Tibial nerve (tissue), 4 donors: ENCODE data around the gene ALDH1A3. TPM values are rescaled to one million over a fixed set of nuclear protein-coding genes. Genes with fewer than 3 reads are reported as not detected.

Source experiments
- DNase-seq, 2 donors: peaks; one replicate each; pipeline ENCODE4 v3.0.0-alpha.2; 2019; ENCODE audit warnings: low spot score in 2 of 2
- H3K27ac ChIP-seq, 4 donors: fragments of 200-600 bp; sonication (generic) in 3 of 4; one replicate each; pipeline ENCODE4 v1.5.1; 2017 to 2019; ENCODE audit warnings: mild to moderate bottlenecking in 1 of 4
- H3K27me3 ChIP-seq, 2 donors: fragments of 200-600 bp; sonication (generic) in 1 of 2; one replicate each; pipeline versions ENCODE4 v1.5.1 to v1.6.0; 2017 to 2019
- H3K36me3 ChIP-seq, 3 donors: fragments of 200-600 bp; sonication (generic); one replicate each; pipeline ENCODE4 v1.5.1; 2018 to 2019
- H3K4me1 ChIP-seq, 4 donors: fragments of 200-600 bp; sonication (generic) in 3 of 4; one replicate each; pipeline ENCODE4 v1.5.1; 2017 to 2019
- H3K4me3 ChIP-seq, 4 donors: fragments of 200-600 bp; sonication (generic) in 3 of 4; one replicate each; pipeline ENCODE4 v1.5.1; 2017 to 2019; ENCODE audit warnings: mild to moderate bottlenecking in 1 of 4, moderate library complexity in 1 of 4
- H3K9me3 ChIP-seq, 4 donors: fragments of 200-600 bp; sonication (generic) in 3 of 4; one replicate each; pipeline ENCODE4 v1.5.1; 2017 to 2019
- CTCF ChIP-seq, 5 experiments: fragments of 200-600 bp in 3 of 5; fragments of 450-650 bp in 2 of 5; sonication (generic) in 3 of 5; IDR thresholded peaks; one replicate each; pipeline ENCODE4 v1.5.1; 2016 to 2019; ENCODE audit warnings: antibody characterized with exemption in 5 of 5, mild to moderate bottlenecking in 3 of 5, moderate library complexity in 2 of 5
- EP300 ChIP-seq, 2 donors: sonication (generic); formaldehyde crosslinking; IDR thresholded peaks; one replicate each; pipeline ENCODE4 v1.6.1; 2017; ENCODE audit warnings: antibody characterized with exemption in 2 of 2, mild to moderate bottlenecking in 1 of 2
- POLR2A ChIP-seq, 2 donors: fragments of 450-650 bp; IDR thresholded peaks; one replicate each; pipeline ENCODE4 v1.6.1; 2017; ENCODE audit warnings: antibody characterized with exemption in 2 of 2, mild to moderate bottlenecking in 2 of 2, moderate library complexity in 2 of 2
- WGBS, 2 donors: methylation state at CpG; one replicate each; pipeline ENCODE4 v1.1.5; 2018; 5-methylcytosine and 5-hydroxymethylcytosine counted together
- total RNA-seq, 4 donors: library from RNA; depleted of rRNA; stranded (reverse); fragments of >200 nt; gene quantifications; one replicate each; pipeline ENCODE4 v1.1.0, GENCODE V29; 2016

Gene ALDH1A3
- total RNA-seq, 4 donors from 2014 or later, result 30.6 to 69.6 (median 36.1) TPM

GRCh38 chr15:100949691-100950090 is 70.1 kb downstream of the ALDH1A3 start:
- H3K4me1 ChIP-seq, result no peaks in the 10 kb centered on the region

GRCh38 chr15:100951965-100952364 is 72.3 kb downstream of the ALDH1A3 start:
- DNase-seq, result no peak
- WGBS, 2 donors, result 84 to 86% methylated on average over 5 of the region's 5 CpGs
- H3K4me1 ChIP-seq, result no peaks in the 10 kb centered on the region
- no peak overlapping the region for H3K4me3 ChIP-seq
- H3K9me3 ChIP-seq, result no peaks in the 10 kb centered on the region
- no peak overlapping the region for H3K27ac ChIP-seq
- no peaks in the 10 kb centered on the region for H3K36me3 ChIP-seq
- no peaks in the 10 kb centered on the region for H3K27me3 ChIP-seq
- no peak for TF ChIP-seq EP300 (IDR thresholded peaks at IDR 0.05)
- no peak for TF ChIP-seq POLR2A (IDR thresholded peaks at IDR 0.05)
- TF ChIP-seq CTCF (IDR thresholded peaks at IDR 0.05), result no peak

More at GRCh38 chr15:100949691-100950090, 70.1 kb downstream of the ALDH1A3 start:
- Histone ChIP-seq H3K27me3 (no peaks in the 10 kb centered on the region), H3K36me3 (no peaks in the 10 kb centered on the region), H3K4me3 (no peak overlapping the region), H3K27ac (no peak overlapping the region), H3K9me3 (no peaks in the 10 kb centered on the region)
- 97 to 98% methylated on average over 1 of the region's 1 CpG for WGBS, 2 donors
- no peak for TF ChIP-seq POLR2A (IDR thresholded peaks at IDR 0.05)
- no peak for TF ChIP-seq CTCF (IDR thresholded peaks at IDR 0.05)
- TF ChIP-seq EP300 (IDR thresholded peaks at IDR 0.05), result no peak
- DNase-seq, result no peak

GRCh38 chr15:100952566-100952965 is 72.9 kb downstream of the ALDH1A3 start:
- Histone ChIP-seq H3K27me3 (no peaks in the 10 kb centered on the region), H3K4me1 (no peaks in the 10 kb centered on the region), H3K9me3 (no peaks in the 10 kb centered on the region), H3K4me3 (no peak overlapping the region), H3K27ac (no peak overlapping the region), H3K36me3 (no peaks in the 10 kb centered on the region)
- TF ChIP-seq EP300 (IDR thresholded peaks at IDR 0.05) (no peak), CTCF (IDR thresholded peaks at IDR 0.05) (no peak), POLR2A (IDR thresholded peaks at IDR 0.05) (no peak)
- 71 to 84% methylated on average over 3 of the region's 3 CpGs for WGBS, 2 donors
- DNase-seq, result no peak

- H3K4me3 ChIP-seq, result no peak overlapping the region
- WGBS, 2 donors, result 24 to 25% methylated on average over 10 of the region's 10 CpGs
- H3K27ac ChIP-seq, result peak overlapping the region in 1 of 4 donors; percentile 18
These were observed 78.9 kb downstream of the ALDH1A3 start for GRCh38 chr15:100958326-100959065.

More at GRCh38 chr15:100958326-100959065, 78.9 kb downstream of the ALDH1A3 start:
- Histone ChIP-seq H3K9me3 (no peaks in the 10 kb centered on the region), H3K27me3 (no peaks in the 10 kb centered on the region), H3K4me1 (peaks cover 0 to 15% (median 9%) of the 10 kb centered on the region in 4 donors), H3K36me3 (no peaks in the 10 kb centered on the region)
- TF ChIP-seq CTCF (IDR thresholded peaks at IDR 0.05) (no peak), EP300 (IDR thresholded peaks at IDR 0.05) (no peak), POLR2A (IDR thresholded peaks at IDR 0.05) (no peak)
- no peak for DNase-seq
